Measurements from ENCODE around the gene PNPLA3. TPM values are rescaled to one million over a fixed set of nuclear protein-coding genes. Genes with fewer than 3 reads are reported as not detected.

The PNPLA3 gene
- polyA plus RNA-seq, 1 of the 3 experiments (the other 2 are of a cell fraction): 3.2 TPM

GRCh38 chr22:43924877-43925276 lies 1.3 kb downstream of the PNPLA3 start:
- no peaks in the 10 kb centered on the region for H3K9me2 ChIP-seq
- 92% methylated on average over 7 of the region's 7 CpGs for WGBS (ENCODE audit: low lambda C conversion rate)
- H3K27me3 ChIP-seq (ENCODE audit: insufficient read depth): no peaks in the 10 kb centered on the region
- TF ChIP-seq MAX (IDR thresholded peaks at IDR 0.05; ENCODE audit: low read depth): no peak
- no peak for TF ChIP-seq TCF12 (IDR thresholded peaks at IDR 0.05)
- TF ChIP-seq GABPA (IDR thresholded peaks at IDR 0.05; ENCODE audit: low read depth): no peak
- TF ChIP-seq ELF1 (IDR thresholded peaks at IDR 0.05): no peak
- TF ChIP-seq NFIC (IDR thresholded peaks at IDR 0.05; ENCODE audit: borderline replicate concordance): no peak
- TF ChIP-seq IRF3 (IDR thresholded peaks at IDR 0.05; ENCODE audit: low read depth, low read length): no peak
- no peak for TF ChIP-seq EZH2phosphoT487 (IDR thresholded peaks at IDR 0.05; ENCODE audit: borderline replicate concordance, low read depth)
- TF ChIP-seq MEF2A (IDR thresholded peaks at IDR 0.05; ENCODE audit: borderline replicate concordance, low read depth): no peak
- TF ChIP-seq GATA2 (CRISPR knock-in tag; IDR thresholded peaks at IDR 0.05): no peak
- TF ChIP-seq YY1 (IDR thresholded peaks at IDR 0.05; ENCODE audit: low read depth): no peak
- TF ChIP-seq USF1 (IDR thresholded peaks at IDR 0.05; ENCODE audit: borderline replicate concordance, low read depth): no peak
- TF ChIP-seq SMC3 (IDR thresholded peaks at IDR 0.05; ENCODE audit: low read depth, low read length): no peak
- no peak for TF ChIP-seq RFX5 (IDR thresholded peaks at IDR 0.05; ENCODE audit: low read length)
- TF ChIP-seq RXRA (IDR thresholded peaks at IDR 0.05; ENCODE audit: borderline replicate concordance, low read depth): no peak
- no peak for TF ChIP-seq JUND (IDR thresholded peaks at IDR 0.05)
- no peaks in the 10 kb centered on the region for H3K9me3 ChIP-seq
- no peak overlapping the region for H3K27ac ChIP-seq (ENCODE audit: low read depth in 2 of 2, low read length in 1 of 2)
- peaks cover 0 to under 1% of the 10 kb centered on the region in 2 experiments for H3K36me3 ChIP-seq (replicated peaks in 1 of 2; ENCODE audit: control insufficient read depth in 1 of 2, insufficient read depth in 2 of 2, low read length in 1 of 2)
- H3K4me3 ChIP-seq (ENCODE audit: low read depth in 2 of 2, low read length in 1 of 2): peak overlapping the region in 1 of 2 experiments; percentile 73; a peak in 2 of 4 replicates
- DNase-seq: no peak
- peak overlapping the region; percentile 96; the same call in 1 of the 2 replicates for H3K4me2 ChIP-seq
- POLR2A ChIA-PET: no interaction called here
- H3K79me2 ChIP-seq (ENCODE audit: insufficient read depth): no peaks in the 10 kb centered on the region
- H4K20me1 ChIP-seq (ENCODE audit: insufficient read depth): no peaks in the 10 kb centered on the region
- H3K4me1 ChIP-seq (ENCODE audit: control insufficient read depth in 1 of 2, insufficient read depth in 2 of 2, low read depth in 1 of 2, low read length in 1 of 2): peaks cover 15 to 16% of the 10 kb centered on the region in 2 experiments; a peak in 3 of 4 replicates
- no peak overlapping the region for H2AFZ ChIP-seq (ENCODE audit: low read depth)
- no peak overlapping the region for H3K9ac ChIP-seq
- CTCF ChIA-PET: interaction anchor here (1.0 to 1.1 kb wide), 2 partner anchors 21 to 30 kb away, joined by 3 to 7 read pairs; partner anchors contain the start of gene SAMM50
- no peaks in the 10 kb centered on the region for H3F3A ChIP-seq (replicated peaks; ENCODE audit: insufficient read depth)

- ChIA-PET CTCF (interaction anchor here (1.0 to 4.6 kb wide), 3 partner anchors 20 to 30 kb away, joined by 3 to 23 read pairs (median 7); partner anchors contain the start of gene SAMM50), POLR2A (no interaction called here)
- no peak overlapping the region for H2AFZ ChIP-seq (ENCODE audit: low read depth)
- H3K9me3 ChIP-seq: no peaks in the 10 kb centered on the region
- H3F3A ChIP-seq (replicated peaks; ENCODE audit: insufficient read depth): no peaks in the 10 kb centered on the region
- H4K20me1 ChIP-seq (ENCODE audit: insufficient read depth): no peaks in the 10 kb centered on the region
- no peak overlapping the region for H3K27ac ChIP-seq (ENCODE audit: low read depth in 2 of 2, low read length in 1 of 2)
- 76% methylated on average over 4 of the region's 6 CpGs for WGBS (ENCODE audit: low lambda C conversion rate)
- DNase-seq: no peak
- H3K9me2 ChIP-seq: no peaks in the 10 kb centered on the region
- H3K36me3 ChIP-seq (replicated peaks in 1 of 2; ENCODE audit: control insufficient read depth in 1 of 2, insufficient read depth in 2 of 2, low read length in 1 of 2): peaks cover 0 to 4% of the 10 kb centered on the region in 2 experiments
- peaks cover 15 to 16% of the 10 kb centered on the region in 2 experiments; a peak in 3 of 4 replicates for H3K4me1 ChIP-seq (ENCODE audit: control insufficient read depth in 1 of 2, insufficient read depth in 2 of 2, low read depth in 1 of 2, low read length in 1 of 2)
- H3K9ac ChIP-seq: no peak overlapping the region
- no peaks in the 10 kb centered on the region for H3K27me3 ChIP-seq (ENCODE audit: insufficient read depth)
- H3K4me2 ChIP-seq: peak overlapping the region; percentile 96; the same call in 1 of the 2 replicates
- TF ChIP-seq RAD21 (IDR thresholded peaks at IDR 0.05; ENCODE audit: low read length) (no peak), IRF3 (IDR thresholded peaks at IDR 0.05; ENCODE audit: low read depth, low read length) (no peak)
- H3K79me2 ChIP-seq (ENCODE audit: insufficient read depth): no peaks in the 10 kb centered on the region
- no peak overlapping the region; a peak in 1 of 4 replicates for H3K4me3 ChIP-seq (ENCODE audit: low read depth in 2 of 2, low read length in 1 of 2)
Observed at GRCh38 chr22:43925433-43926348, 2.1 kb downstream of the PNPLA3 start.

Data from SK-N-SH (cell line).